ENCODE results near the gene MDP1.

DNA sequence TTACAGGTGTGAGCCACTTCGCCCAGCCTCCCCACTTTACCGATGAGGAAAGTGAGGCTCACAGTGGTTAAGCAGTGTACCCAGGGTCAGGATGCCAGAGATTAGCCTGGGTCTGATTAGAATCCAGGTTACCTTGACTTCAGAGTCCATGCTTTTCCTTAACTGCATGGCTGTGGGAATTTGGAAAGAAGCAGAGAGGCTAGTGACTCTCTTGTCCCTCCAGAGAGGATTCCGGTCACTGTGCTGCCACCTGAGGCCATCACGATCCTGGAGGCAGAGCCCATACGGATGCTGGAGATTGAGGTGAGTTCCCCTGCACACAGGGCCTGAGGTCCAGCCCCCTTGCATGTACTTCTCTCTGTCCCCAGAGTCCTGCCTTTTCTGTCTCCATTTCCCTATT is 39.3 kb downstream of the MDP1 start:
- TF ChIP-seq CTCF (IDR thresholded peaks at IDR 0.05) (no peak), POLR2A (IDR thresholded peaks at IDR 0.05) (no peak)
